Endodermal cell (in vitro differentiated cells): Measurements from ENCODE around the gene IFNL2. TPM values are rescaled to one million over a fixed set of nuclear protein-coding genes. Genes with fewer than 3 reads are reported as not detected.

ENCODE experiments used
- DNase-seq: peaks from one replicate; pipeline ENCODE4 v3.0.0-alpha.2; 2017
- H3K27ac ChIP-seq: 2 replicates; pipeline ENCODE4 v1.5.1; 2013; ENCODE audit warnings: mild to moderate bottlenecking, low read depth, low read length, moderate library complexity
- H3K27me3 ChIP-seq: 2 replicates; pipeline ENCODE4 v1.6.1; 2013; ENCODE audit warnings: mild to moderate bottlenecking, low read length, moderate library complexity; ENCODE audit not compliant: insufficient read depth, control insufficient read depth, poor library complexity, severe bottlenecking
- H3K36me3 ChIP-seq: 2 replicates; pipeline ENCODE4 v1.7.0; 2013; ENCODE audit warnings: mild to moderate bottlenecking, low read length, moderate library complexity; ENCODE audit not compliant: control insufficient read depth, insufficient read depth
- H3K4me1 ChIP-seq: one replicate; pipeline ENCODE4 v1.7.0; 2013; ENCODE audit warnings: low read length; ENCODE audit not compliant: control insufficient read depth, insufficient read depth
- H3K4me3 ChIP-seq: 2 replicates; pipeline ENCODE4 v1.5.1; 2013; ENCODE audit warnings: mild to moderate bottlenecking, low read length, moderate library complexity
- H3K9ac ChIP-seq: 2 replicates; pipeline ENCODE4 v1.6.1; 2013; ENCODE audit warnings: mild to moderate bottlenecking, low read length, moderate library complexity; ENCODE audit not compliant: poor library complexity, severe bottlenecking; ENCODE audit errors: extremely low read depth
- H3K9me3 ChIP-seq: 2 replicates; pipeline ENCODE4 v1.6.1; 2013; ENCODE audit warnings: mild to moderate bottlenecking, low read length, moderate library complexity; ENCODE audit not compliant: control insufficient read depth
- H3K27ac Mint-ChIP-seq: 2 replicates; pipeline ENCODE4 v1.8.0; 2020; ENCODE audit warnings: mixed read lengths
- H3K27me3 Mint-ChIP-seq: 2 replicates; pipeline ENCODE4 v1.8.0; 2021; ENCODE audit warnings: mild to moderate bottlenecking, mixed read lengths; ENCODE audit not compliant: insufficient read depth
- H3K36me3 Mint-ChIP-seq: 2 replicates; pipeline ENCODE4 v1.8.0; 2020; ENCODE audit warnings: low read depth, mixed read lengths
- H3K4me1 Mint-ChIP-seq: 2 replicates; pipeline ENCODE4 v1.8.0; 2020; ENCODE audit warnings: mixed read lengths
- H3K4me3 Mint-ChIP-seq: 2 replicates; pipeline ENCODE4 v1.8.0; 2020; ENCODE audit warnings: mild to moderate bottlenecking, moderate library complexity, mixed read lengths
- H3K9me3 Mint-ChIP-seq: 2 replicates; pipeline ENCODE4 v1.8.0; 2020; ENCODE audit warnings: mild to moderate bottlenecking, mixed read lengths
- CTCF ChIP-seq: fragments of 200-600 bp; sonication (generic); conservative IDR thresholded peaks from 2 replicates; pipeline ENCODE4 v1.5.0; 2021; ENCODE audit warnings: antibody characterized with exemption, mild to moderate bottlenecking
- WGBS, 2 experiments: methylation state at CpG; one replicate each; pipeline versions ENCODE4 v1.1.5 to v1.1.7; 2013; ENCODE audit warnings: missing lambda C conversion rate in 2 of 2, mixed read lengths in 1 of 2; ENCODE audit not compliant: insufficient coverage in 1 of 2, insufficient read length in 1 of 2; 5-methylcytosine and 5-hydroxymethylcytosine counted together
- total RNA-seq, 2 donors: library from RNA; stranded (reverse); fragmentation: NEBNext Ultra II Directional in 1 of 2; extraction: Animal tissue kit (Norgen Biotek cat#: 25700) in 1 of 2; gene quantifications; 2 replicates in 1 of 2; 3 replicates in 1 of 2; pipeline ENCODE4 v1.2.1, GENCODE V29; 2021

IFNL2 gene
- total RNA-seq, 2 donors from 2014 or later, result not detected

- WGBS, 2 experiments, result 89 to 90% methylated on average over 2 to 5 of the region's 5 CpGs
- H3K4me3 Mint-ChIP-seq, result peak overlapping the region; percentile 65
- no peaks in the 10 kb centered on the region for H3K36me3 Mint-ChIP-seq
- H3K27me3 Mint-ChIP-seq, result peaks cover 58% of the 10 kb centered on the region
- Histone ChIP-seq H3K27ac (no peak overlapping the region), H3K4me3 (peak overlapping the region; percentile 78), H3K9ac (no peak overlapping the region), H3K27me3 (peaks cover 39% of the 10 kb centered on the region), H3K4me1 (no peaks in the 10 kb centered on the region), H3K9me3 (no peaks in the 10 kb centered on the region), H3K36me3 (no peaks in the 10 kb centered on the region)
- H3K9me3 Mint-ChIP-seq, result no peaks in the 10 kb centered on the region
- no peak for DNase-seq
- TF ChIP-seq CTCF, result no peak
- H3K27ac Mint-ChIP-seq, result no peak overlapping the region
- H3K4me1 Mint-ChIP-seq, result no peaks in the 10 kb centered on the region
Observed at GRCh38 chr19:39319098-39319891, 51.1 kb downstream of the IFNL2 start.

Other genes with a start within 250 kb of the IFNL2 start
- 10 to 100 TPM; 12.5 to 21.6 TPM for gene FBXO27, start 235.8 kb upstream of the IFNL2 start, total RNA-seq
- under 1 TPM in 1 of 2 donors, not detected in 1; 0.29 TPM for gene ACP7, start 184.0 kb upstream of the IFNL2 start, total RNA-seq
- 10 to 100 TPM; 63.9 to 68.1 TPM for gene PAK4, start 142.6 kb upstream of the IFNL2 start, total RNA-seq
- under 1 TPM; 0.40 to 0.53 TPM for gene NCCRP1, start 71.4 kb upstream of the IFNL2 start, total RNA-seq
- not detected for gene SYCN, start 64.1 kb upstream of the IFNL2 start, total RNA-seq
- not detected for gene IFNL3, start 23.4 kb upstream of the IFNL2 start, total RNA-seq
- gene IFNL4, start 19.5 kb upstream of the IFNL2 start, total RNA-seq, result not detected
- not detected for gene IFNL1, start 28.0 kb downstream of the IFNL2 start, total RNA-seq
- 1 to 10 TPM; 1.5 to 4.0 TPM for gene LRFN1, start 52.5 kb downstream of the IFNL2 start, total RNA-seq
- gene GMFG, start 67.6 kb downstream of the IFNL2 start, total RNA-seq, result not detected
- 100 to 1,000 TPM; 155 to 159 TPM for gene SAMD4B, start 74.0 kb downstream of the IFNL2 start, total RNA-seq
- gene PAF1, start 122.7 kb downstream of the IFNL2 start, total RNA-seq, result 10 to 100 TPM; 28.4 to 28.8 TPM
- 10 to 100 TPM; 32.6 to 38.9 TPM for gene MED29, start 123.0 kb downstream of the IFNL2 start, total RNA-seq
- gene ZFP36, start 138.5 kb downstream of the IFNL2 start, total RNA-seq, result 10 to 100 TPM; 16.1 to 23.4 TPM
- 100 to 1,000 TPM; 127 to 160 TPM for gene PLEKHG2, start 144.3 kb downstream of the IFNL2 start, total RNA-seq
- 1,000 to 10,000 TPM; 1,674 to 1,990 TPM for gene RPS16, start 167.6 kb downstream of the IFNL2 start, total RNA-seq
- gene SUPT5H, start 177.2 kb downstream of the IFNL2 start, total RNA-seq, result 100 to 1,000 TPM; 130 to 139 TPM
- 10 to 100 TPM; 87.8 to 94.6 TPM for gene TIMM50, start 212.4 kb downstream of the IFNL2 start, total RNA-seq
- 1 to 10 TPM; 2.0 to 4.3 TPM for gene DLL3, start 230.6 kb downstream of the IFNL2 start, total RNA-seq
- 10 to 100 TPM in 1 of 2 donors, 1 to 10 TPM in 1; 8.7 to 15.3 TPM for gene SELENOV, start 246.7 kb downstream of the IFNL2 start, total RNA-seq